WTC11 (cell line): ENCODE data around the gene NKAIN4. TPM values are rescaled to one million over a fixed set of nuclear protein-coding genes. Genes with fewer than 3 reads are reported as not detected.
A peak's percentile ranks its signal among the peaks of the same experiment; 100 is the strongest.

Source experiments
- ATAC-seq: fragments of 200-7000 bp; cut with Tn5 transposase; 2 replicates; pipeline ENCODE4 v1.10.0; 2021; ENCODE audit warnings: mild to moderate bottlenecking, moderate library complexity
- CTCF ChIA-PET: fragments of 300-600 bp; sonication (Branson Sonifier 250); formaldehyde crosslinking; loops from one replicate; lab custom pipeline; 2021; ENCODE audit warnings: antibody characterized with exemption; lab: Charles Lee
- POLR2A ChIA-PET: fragments of 350-600 bp; sonication (Branson Sonifier 250); formaldehyde crosslinking; loops from one replicate; lab custom pipeline; 2021; ENCODE audit warnings: antibody characterized with exemption; lab: Charles Lee
- DNase-seq: peaks from one replicate; pipeline ENCODE4 v3.0.0; 2021; ENCODE audit warnings: low spot score
- H3K27ac Mint-ChIP-seq: 2 replicates; pipeline ENCODE4 v1.8.0; 2021; ENCODE audit warnings: mixed read lengths
- H3K27me3 Mint-ChIP-seq: 2 replicates; pipeline ENCODE4 v1.8.0; 2021; ENCODE audit warnings: low read depth, mild to moderate bottlenecking, moderate library complexity, mixed read lengths
- H3K36me3 Mint-ChIP-seq: 2 replicates; pipeline ENCODE4 v1.8.0; 2021; ENCODE audit warnings: mixed read lengths
- H3K4me1 Mint-ChIP-seq: 2 replicates; pipeline ENCODE4 v1.8.0; 2022; ENCODE audit warnings: mixed read lengths
- H3K4me3 Mint-ChIP-seq: 2 replicates; pipeline ENCODE4 v1.8.0; 2021; ENCODE audit warnings: mild to moderate bottlenecking, moderate library complexity, mixed read lengths
- H3K9me3 Mint-ChIP-seq: 2 replicates; pipeline ENCODE4 v1.8.0; 2021; ENCODE audit warnings: mixed read lengths
- ATF6 ChIP-seq: sonication (generic); formaldehyde crosslinking; IDR thresholded peaks from 2 replicates; pipeline ENCODE4 v1.8.1; 2023; ENCODE audit warnings: mild to moderate bottlenecking, missing genetic modification reagents
- CREB1 ChIP-seq: sonication (generic); formaldehyde crosslinking; IDR thresholded peaks from 2 replicates; pipeline ENCODE4 v1.8.0; 2023; ENCODE audit warnings: mild to moderate bottlenecking, missing genetic modification reagents
- E2F1 ChIP-seq: sonication (generic); formaldehyde crosslinking; IDR thresholded peaks from 2 replicates; pipeline ENCODE4 v1.8.0; 2022; ENCODE audit warnings: mild to moderate bottlenecking, missing genetic modification reagents
- E2F4 ChIP-seq: sonication (generic); formaldehyde crosslinking; IDR thresholded peaks from 2 replicates; pipeline ENCODE4 v1.8.1; 2022; ENCODE audit warnings: low read depth, mild to moderate bottlenecking, moderate library complexity, missing genetic modification reagents, borderline replicate concordance
- FOXP1 ChIP-seq: sonication (generic); formaldehyde crosslinking; IDR thresholded peaks from 2 replicates; pipeline ENCODE4 v1.8.0; 2022; ENCODE audit warnings: missing genetic modification reagents, mild to moderate bottlenecking, moderate library complexity, borderline replicate concordance
- GABPB1 ChIP-seq: sonication (generic); formaldehyde crosslinking; IDR thresholded peaks from 2 replicates; pipeline ENCODE4 v1.8.1; 2023; ENCODE audit warnings: mild to moderate bottlenecking, missing genetic modification reagents
- GTF2I ChIP-seq: fragments of 250-450 bp; sonication (Bioruptor Pico); conservative IDR thresholded peaks from 2 replicates; pipeline ENCODE4 v1.4.0; 2021; ENCODE audit warnings: mild to moderate bottlenecking
- JAZF1 ChIP-seq: fragments of 250-450 bp; sonication (Bioruptor Pico); IDR thresholded peaks from 2 replicates; pipeline ENCODE4 v1.9.0; 2021; ENCODE audit warnings: moderate library complexity, mild to moderate bottlenecking, inconsistent platforms
- JUN ChIP-seq: sonication (generic); formaldehyde crosslinking; IDR thresholded peaks from 2 replicates; pipeline ENCODE4 v1.8.0; 2023; ENCODE audit warnings: mild to moderate bottlenecking, missing genetic modification reagents
- NFATC4 ChIP-seq: fragments of 250-450 bp; sonication (Bioruptor Pico); IDR thresholded peaks from 2 replicates; pipeline ENCODE4 v1.9.0; 2021; ENCODE audit warnings: mild to moderate bottlenecking
- SMAD3 ChIP-seq: sonication (generic); formaldehyde crosslinking; IDR thresholded peaks from 2 replicates; pipeline ENCODE4 v1.8.0; 2022; ENCODE audit warnings: missing genetic modification reagents, mild to moderate bottlenecking, borderline replicate concordance
- STAT6 ChIP-seq: sonication (generic); formaldehyde crosslinking; conservative IDR thresholded peaks from 2 replicates; pipeline ENCODE4 v1.8.1; 2023; ENCODE audit warnings: mild to moderate bottlenecking, low read depth, missing genetic modification reagents, moderate library complexity
- TP53 ChIP-seq: sonication (generic); formaldehyde crosslinking; IDR thresholded peaks from 2 replicates; pipeline ENCODE4 v1.8.1; 2023; ENCODE audit warnings: mild to moderate bottlenecking, missing genetic modification reagents
- USF1 ChIP-seq: sonication (generic); formaldehyde crosslinking; IDR thresholded peaks from 2 replicates; pipeline ENCODE4 v1.8.0; 2022; ENCODE audit warnings: mild to moderate bottlenecking, missing genetic modification reagents
- ZMAT4 ChIP-seq: fragments of 250-450 bp; sonication (Bioruptor Pico); IDR thresholded peaks from 2 replicates; pipeline ENCODE4 v1.9.0; 2021; ENCODE audit warnings: mild to moderate bottlenecking
- ZNF138 ChIP-seq: sonication (generic); formaldehyde crosslinking; conservative IDR thresholded peaks from 2 replicates; pipeline ENCODE4 v1.8.1; 2022; ENCODE audit warnings: mild to moderate bottlenecking, moderate library complexity, missing genetic modification reagents
- total RNA-seq: library from RNA; stranded (reverse); gene quantifications from 3 replicates; pipeline ENCODE4 v1.2.3, GENCODE V29; 2021

NKAIN4 gene
- total RNA-seq, 1 experiment from 2014 or later = 7.2 TPM

- TF ChIP-seq STAT6 = no peak
- TF ChIP-seq, all 79 proteins: peak for 0
These were observed 52.2 kb downstream of the NKAIN4 start (continued) for GRCh38 chr20:63202021-63202420.

- H3K27ac Mint-ChIP-seq = peak overlapping the region; percentile 70
These were observed 55.7 kb downstream of the NKAIN4 start for GRCh38 chr20:63198606-63199005.

GRCh38 chr20:63196768-63197470 lies 57.3 kb downstream of the NKAIN4 start:
- peak overlapping the region; percentile 80 for H3K27ac Mint-ChIP-seq
- ATAC-seq = no peak; the same call in 1 of the 2 replicates

More at GRCh38 chr20:63198606-63199005, 55.7 kb downstream of the NKAIN4 start:
- POLR2A ChIA-PET = no interaction called here
- no peaks in the 10 kb centered on the region for H3K27me3 Mint-ChIP-seq
- DNase-seq = no peak
- H3K36me3 Mint-ChIP-seq = peaks cover 43% of the 10 kb centered on the region
- CTCF ChIA-PET = interaction anchor here (0.6 to 4.6 kb wide), 8 partner anchors 15 to 226 kb away, joined by 3 to 30 read pairs (median 5); partner anchors contain the start of gene YTHDF1
- TF ChIP-seq ZNF138 (CRISPR knock-in tag) = no peak
- no peak for TF ChIP-seq SMAD3 (CRISPR knock-in tag)
- no peak for TF ChIP-seq GABPB1 (CRISPR knock-in tag)
- no peak for TF ChIP-seq E2F4 (CRISPR knock-in tag)
- TF ChIP-seq ZMAT4 (CRISPR knock-in tag) = no peak
- TF ChIP-seq ATF6 (CRISPR knock-in tag) = no peak
- TF ChIP-seq CREB1 (CRISPR knock-in tag) = no peak
- no peak for TF ChIP-seq JAZF1
- TF ChIP-seq TP53 (CRISPR knock-in tag) = no peak
- no peak for TF ChIP-seq USF1
- no peak for TF ChIP-seq NFATC4
- no peak for TF ChIP-seq JUN (CRISPR knock-in tag)
- no peaks in the 10 kb centered on the region for H3K9me3 Mint-ChIP-seq
- H3K4me3 Mint-ChIP-seq = no peak overlapping the region
- peaks cover 23% of the 10 kb centered on the region for H3K4me1 Mint-ChIP-seq
- ATAC-seq = no peak

More at GRCh38 chr20:63196768-63197470, 57.3 kb downstream of the NKAIN4 start:
- no peak overlapping the region for H3K4me3 Mint-ChIP-seq
- H3K27me3 Mint-ChIP-seq = no peaks in the 10 kb centered on the region
- peaks cover 23% of the 10 kb centered on the region for H3K4me1 Mint-ChIP-seq
- no peak for TF ChIP-seq GTF2I (CRISPR knock-in tag)
- TF ChIP-seq E2F1 (CRISPR knock-in tag) = no peak
- no peak for TF ChIP-seq SMAD3 (CRISPR knock-in tag)
- TF ChIP-seq FOXP1 (CRISPR knock-in tag) = no peak
- no peaks in the 10 kb centered on the region for H3K9me3 Mint-ChIP-seq
- DNase-seq = no peak
- ChIA-PET CTCF (interaction anchor here (0.6 to 4.6 kb wide), 5 partner anchors 13 to 54 kb away, joined by 3 to 30 read pairs (median 5); no protein-coding TSS in a partner anchor), POLR2A (no interaction called here)
- H3K36me3 Mint-ChIP-seq = peaks cover 28% of the 10 kb centered on the region
